Measurements from ENCODE around the gene CST3. TPM values are rescaled to one million over a fixed set of nuclear protein-coding genes. Genes with fewer than 3 reads are reported as not detected.
A peak's percentile ranks its signal among the peaks of the same experiment; 100 is the strongest.

Gene CST3
- total RNA-seq, 1 experiment from 2014 or later = 82.7 TPM

- H3K9me3 ChIP-seq (ENCODE audit: low read depth, low read length, poor library complexity, severe bottlenecking) = no peaks in the 10 kb centered on the region
- no TSS peak for BruUV-seq (replicated peaks)
- peak; percentile 78 for DNase-seq (ENCODE audit: low spot score)
Measured at GRCh38 chr20:23606652-23607049, 31.1 kb downstream of the CST3 start.

GRCh38 chr20:23605867-23606651 lies 31.7 kb downstream of the CST3 start, which contains the start of gene CST9:
TSS of gene CST9 (minus strand) at chr20:23605917. CDS start at chr20:23605864, 53 bp downstream.
- TF ChIP-seq EZH2 (IDR thresholded peaks at IDR 0.05; ENCODE audit: borderline replicate concordance, low read depth, low read length, poor library complexity, severe bottlenecking) = no peak
- TF ChIP-seq, protein P1, sequence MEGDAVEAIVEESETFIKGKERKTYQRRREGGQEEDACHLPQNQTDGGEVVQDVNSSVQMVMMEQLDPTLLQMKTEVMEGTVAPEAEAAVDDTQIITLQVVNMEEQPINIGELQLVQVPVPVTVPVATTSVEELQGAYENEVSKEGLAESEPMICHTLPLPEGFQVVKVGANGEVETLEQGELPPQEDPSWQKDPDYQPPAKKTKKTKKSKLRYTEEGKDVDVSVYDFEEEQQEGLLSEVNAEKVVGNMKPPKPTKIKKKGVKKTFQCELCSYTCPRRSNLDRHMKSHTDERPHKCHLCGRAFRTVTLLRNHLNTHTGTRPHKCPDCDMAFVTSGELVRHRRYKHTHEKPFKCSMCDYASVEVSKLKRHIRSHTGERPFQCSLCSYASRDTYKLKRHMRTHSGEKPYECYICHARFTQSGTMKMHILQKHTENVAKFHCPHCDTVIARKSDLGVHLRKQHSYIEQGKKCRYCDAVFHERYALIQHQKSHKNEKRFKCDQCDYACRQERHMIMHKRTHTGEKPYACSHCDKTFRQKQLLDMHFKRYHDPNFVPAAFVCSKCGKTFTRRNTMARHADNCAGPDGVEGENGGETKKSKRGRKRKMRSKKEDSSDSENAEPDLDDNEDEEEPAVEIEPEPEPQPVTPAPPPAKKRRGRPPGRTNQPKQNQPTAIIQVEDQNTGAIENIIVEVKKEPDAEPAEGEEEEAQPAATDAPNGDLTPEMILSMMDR (conservative IDR thresholded peaks at IDR 0.05; ENCODE audit: low read depth, low read length) = no peak
- intact Hi-C loops (cut with micrococcal nuclease; ENCODE audit: unreplicated experiment) = loop anchor here (1.0 kb wide), 1 partner anchor 164 kb away; no protein-coding TSS in a partner anchor
- Histone ChIP-seq H3K27me3 (replicated peaks; ENCODE audit: insufficient read depth, low read depth, low read length, poor library complexity) (no peaks in the 10 kb centered on the region), H3K36me3 (ENCODE audit: insufficient read depth, low read length, poor library complexity, severe bottlenecking) (no peaks in the 10 kb centered on the region), H3K9me3 (ENCODE audit: low read depth, low read length, poor library complexity, severe bottlenecking) (no peaks in the 10 kb centered on the region), H3K4me1 (ENCODE audit: insufficient read depth, low read length, poor library complexity, severe bottlenecking) (no peaks in the 10 kb centered on the region), H3K27ac (ENCODE audit: low read depth, low read length, poor library complexity, severe bottlenecking) (no peak within 1 kb of the TSS), H3K4me3 (ENCODE audit: low read depth, low read length, poor library complexity, severe bottlenecking) (no peak within 1 kb of the TSS)
- DNase-seq (ENCODE audit: low spot score) = no peak
- POLR2A ChIA-PET (ENCODE audit: low non-redundant PET) = no interaction called here
- BruUV-seq (replicated peaks) = no TSS peak
- CTCF ChIA-PET = no interaction called here

More at GRCh38 chr20:23606652-23607049, 31.1 kb downstream of the CST3 start:
- POLR2A ChIA-PET (ENCODE audit: low non-redundant PET) = no interaction called here
- intact Hi-C loops (cut with micrococcal nuclease; ENCODE audit: unreplicated experiment) = loop anchor here (1.0 kb wide), 1 partner anchor 164 kb away; no protein-coding TSS in a partner anchor
- no peak overlapping the region for H3K27ac ChIP-seq (ENCODE audit: low read depth, low read length, poor library complexity, severe bottlenecking)
- H3K4me3 ChIP-seq (ENCODE audit: low read depth, low read length, poor library complexity, severe bottlenecking) = no peak overlapping the region
- no peaks in the 10 kb centered on the region for H3K27me3 ChIP-seq (replicated peaks; ENCODE audit: insufficient read depth, low read depth, low read length, poor library complexity)
- no peaks in the 10 kb centered on the region for H3K36me3 ChIP-seq (ENCODE audit: insufficient read depth, low read length, poor library complexity, severe bottlenecking)
- no peak for TF ChIP-seq EZH2 (IDR thresholded peaks at IDR 0.05; ENCODE audit: borderline replicate concordance, low read depth, low read length, poor library complexity, severe bottlenecking)
- TF ChIP-seq, protein P1 (conservative IDR thresholded peaks at IDR 0.05; ENCODE audit: low read depth, low read length) = peak; percentile 85
- no peaks in the 10 kb centered on the region for H3K4me1 ChIP-seq (ENCODE audit: insufficient read depth, low read length, poor library complexity, severe bottlenecking)
- CTCF ChIA-PET = no interaction called here

GRCh38 chr20:23604306-23604705 lies 33.4 kb downstream of the CST3 start:
- POLR2A ChIA-PET (ENCODE audit: low non-redundant PET) = no interaction called here
- Histone ChIP-seq H3K36me3 (ENCODE audit: insufficient read depth, low read length, poor library complexity, severe bottlenecking) (no peaks in the 10 kb centered on the region), H3K27ac (ENCODE audit: low read depth, low read length, poor library complexity, severe bottlenecking) (no peak overlapping the region), H3K9me3 (ENCODE audit: low read depth, low read length, poor library complexity, severe bottlenecking) (no peaks in the 10 kb centered on the region), H3K4me3 (ENCODE audit: low read depth, low read length, poor library complexity, severe bottlenecking) (no peak overlapping the region), H3K27me3 (replicated peaks; ENCODE audit: insufficient read depth, low read depth, low read length, poor library complexity) (no peaks in the 10 kb centered on the region), H3K4me1 (ENCODE audit: insufficient read depth, low read length, poor library complexity, severe bottlenecking) (no peaks in the 10 kb centered on the region)
- no TSS peak for BruUV-seq (replicated peaks)
- CTCF ChIA-PET = no interaction called here
- TF ChIP-seq EZH2 (IDR thresholded peaks at IDR 0.05; ENCODE audit: borderline replicate concordance, low read depth, low read length, poor library complexity, severe bottlenecking) = no peak
- TF ChIP-seq, protein P1 (conservative IDR thresholded peaks at IDR 0.05; ENCODE audit: low read depth, low read length) = no peak
- intact Hi-C loops (cut with micrococcal nuclease; ENCODE audit: unreplicated experiment) = no loop called here
- DNase-seq (ENCODE audit: low spot score) = no peak
